ENCODE results near the gene LCN15. TPM values are rescaled to one million over a fixed set of nuclear protein-coding genes. Genes with fewer than 3 reads are reported as not detected.
A peak's percentile ranks its signal among the peaks of the same experiment; 100 is the strongest.

The LCN15 gene
- total and polyA plus RNA-seq, 2 of the 4 experiments (the other 2 are of a cell fraction): not detected

- peaks cover 7% of the 10 kb centered on the region for H3K9me3 ChIP-seq (ENCODE audit: control insufficient read depth, insufficient read depth, low read length)
- H3K9me1 ChIP-seq (ENCODE audit: insufficient read depth, low read length): no peaks in the 10 kb centered on the region
- TF ChIP-seq CEBPB (IDR thresholded peaks at IDR 0.05; ENCODE audit: low read depth, low read length) (no peak), NFE2L2 (IDR thresholded peaks at IDR 0.05; ENCODE audit: low read depth, low read length) (no peak), POLR2A (IDR thresholded peaks at IDR 0.05; ENCODE audit: low read depth, low read length) (no peak), SMC3 (IDR thresholded peaks at IDR 0.05; ENCODE audit: low read depth, low read length) (no peak), RFX5 (IDR thresholded peaks at IDR 0.05; ENCODE audit: low read depth, low read length) (no peak), MAFK (IDR thresholded peaks at IDR 0.05; ENCODE audit: low read depth, low read length) (no peak), RAD21 (IDR thresholded peaks at IDR 0.05; ENCODE audit: low read length) (no peak), RCOR1 (IDR thresholded peaks at IDR 0.05; ENCODE audit: insufficient replicate concordance, low read length) (no peak), BHLHE40 (IDR thresholded peaks at IDR 0.05; ENCODE audit: low read depth, low read length) (no peak)
- in situ Hi-C loops (cut with MboI; ENCODE audit: low sequenced_read_pairs) (no loop called here), intact Hi-C loops (cut with micrococcal nuclease) (no loop called here), dilution Hi-C loops (cut with HindIII; ENCODE audit: low sequenced_read_pairs, unreplicated experiment) (no loop called here)
- H4K8ac ChIP-seq (ENCODE audit: low read depth in 2 of 2, low read length in 2 of 2): no peak overlapping the region
- H2BK120ac ChIP-seq (ENCODE audit: low read depth, low read length): no peak overlapping the region
- ChIA-PET POLR2A (ENCODE audit: unreplicated experiment) (no interaction called here), CTCF (interaction anchor here (1.0 kb wide), 1 partner anchor 12 kb away, joined by 3 read pairs; no protein-coding TSS in a partner anchor)
- no peak overlapping the region for H3K23ac ChIP-seq (ENCODE audit: low read depth, low read length)
- H3K27me3 ChIP-seq (ENCODE audit: control insufficient read depth, insufficient read depth, low read length): peaks cover 13% of the 10 kb centered on the region
- no peak overlapping the region for H3K27ac ChIP-seq (ENCODE audit: insufficient read depth, low read length)
- no peaks in the 10 kb centered on the region for H4K20me1 ChIP-seq (ENCODE audit: insufficient read depth, low read length)
- H3K56ac ChIP-seq (ENCODE audit: extremely low read depth, insufficient read depth, low read length): no peak overlapping the region
- no peak overlapping the region for H4K91ac ChIP-seq (ENCODE audit: insufficient read depth, low read depth, low read length)
- H2BK5ac ChIP-seq (ENCODE audit: low read depth, low read length, poor library complexity, severe bottlenecking): no peak overlapping the region
- DNase-seq: peak; percentile 55
- H2BK15ac ChIP-seq (ENCODE audit: low read depth, low read length): no peak overlapping the region
- H3K79me1 ChIP-seq (ENCODE audit: low read depth in 1 of 2, low read length in 2 of 2): no peaks in the 10 kb centered on the region
- H2AK9ac ChIP-seq (replicated peaks; ENCODE audit: low read depth, low read length, poor library complexity): no peak overlapping the region
- no peak overlapping the region for H3K14ac ChIP-seq (replicated peaks; ENCODE audit: low read depth, low read length)
- no peak overlapping the region for H3K18ac ChIP-seq (ENCODE audit: low read depth, low read length)
- no CpG with 5 or more reads among the region's 2 CpGs for WGBS, 2 experiments (ENCODE audit: extremely low coverage in 2 of 2, insufficient read length in 1 of 2)
- no TSS peak for BruUV-seq (replicated peaks)
- H2BK20ac ChIP-seq (ENCODE audit: low read depth, low read length): no peak overlapping the region
- no peaks in the 10 kb centered on the region for H3K36me3 ChIP-seq (ENCODE audit: control insufficient read depth, insufficient read depth, low read length)
- ATAC-seq (ENCODE audit: low read depth): peak; percentile 80
- no peak overlapping the region for H2AFZ ChIP-seq (replicated peaks; ENCODE audit: low read length, poor library complexity)
- no peak overlapping the region for H3K9ac ChIP-seq (ENCODE audit: low read depth, low read length)
- no peak overlapping the region for H3K4ac ChIP-seq (ENCODE audit: low read depth, low read length)
- H3K4me3 ChIP-seq (ENCODE audit: insufficient read depth, low read depth, low read length): no peak overlapping the region
- no peak overlapping the region for H2AK5ac ChIP-seq (ENCODE audit: low read depth, low read length)
- no peak overlapping the region for H4K5ac ChIP-seq (ENCODE audit: low read depth, low read length)
- no peak overlapping the region for H3K4me2 ChIP-seq (ENCODE audit: low read depth, low read length)
- no peaks in the 10 kb centered on the region for H3K4me1 ChIP-seq (ENCODE audit: control insufficient read depth, insufficient read depth, low read length)
Observed at GRCh38 chr9:136750526-136750925, 13.8 kb downstream of the LCN15 start.

All from IMR-90 (cell line).